NCI-H2081 treated with DMSO at 0.1 percent for 48 hours (cell line): ENCODE measurements around the gene ELP1.
"Not testable (repeated sequence)": the region's sequence is repeated elsewhere in the genome, so short reads cannot be mapped to it uniquely, and the experiment has no call there.

Experiments used
- DNase-seq: peaks from one replicate; lab custom pipeline; 2025; lab: John Stamatoyannopoulos, UW

ELP1 gene

DNA sequence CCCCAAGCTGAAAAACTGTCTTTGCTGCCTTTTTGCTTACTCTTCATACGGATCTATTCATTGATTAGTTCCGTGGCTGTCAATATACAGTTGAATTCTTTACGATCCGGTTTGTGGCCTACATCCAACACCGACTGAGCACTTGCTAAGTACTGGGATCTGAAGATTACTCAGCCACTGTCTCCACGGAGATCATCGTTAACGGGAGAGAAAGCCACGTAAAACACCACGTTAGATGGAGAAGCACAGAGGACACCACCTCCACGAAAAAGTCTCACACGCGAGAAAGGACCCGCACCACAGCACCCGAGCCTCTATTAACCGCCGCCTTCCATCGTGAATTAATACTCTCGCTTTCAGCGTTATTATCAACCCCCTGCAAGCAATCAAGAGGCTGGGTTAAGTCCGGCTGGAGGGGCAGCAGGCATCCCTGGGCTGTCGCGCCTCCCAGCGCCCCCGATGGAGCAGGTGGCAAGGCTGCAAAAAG lies 650 bp downstream of the ELP1 start:
- no peak for DNase-seq

DNA sequence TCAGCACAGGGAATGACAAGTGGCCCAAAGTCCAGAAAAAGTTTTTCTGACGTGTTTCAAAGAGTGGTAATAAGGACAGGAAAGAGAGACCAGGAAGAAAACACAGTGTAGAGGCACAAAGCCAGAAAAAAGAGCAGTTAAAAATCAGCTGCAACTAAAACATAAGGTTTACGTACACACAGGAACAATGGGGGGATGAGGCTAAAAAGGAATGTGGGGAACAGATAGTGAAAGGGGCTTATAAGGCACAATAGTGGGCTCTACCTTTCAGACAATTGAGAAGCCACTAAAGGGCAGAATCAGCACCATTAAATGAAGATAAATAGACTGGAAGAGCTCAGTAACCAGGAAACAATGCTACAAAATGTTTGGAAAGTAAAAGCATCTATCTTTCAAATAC lies 5.5 kb downstream of the ELP1 start:
- no peak for DNase-seq

- no peak for DNase-seq
Observed at GRCh38 chr9:108924466-108924865, 9.5 kb downstream of the ELP1 start.

DNA sequence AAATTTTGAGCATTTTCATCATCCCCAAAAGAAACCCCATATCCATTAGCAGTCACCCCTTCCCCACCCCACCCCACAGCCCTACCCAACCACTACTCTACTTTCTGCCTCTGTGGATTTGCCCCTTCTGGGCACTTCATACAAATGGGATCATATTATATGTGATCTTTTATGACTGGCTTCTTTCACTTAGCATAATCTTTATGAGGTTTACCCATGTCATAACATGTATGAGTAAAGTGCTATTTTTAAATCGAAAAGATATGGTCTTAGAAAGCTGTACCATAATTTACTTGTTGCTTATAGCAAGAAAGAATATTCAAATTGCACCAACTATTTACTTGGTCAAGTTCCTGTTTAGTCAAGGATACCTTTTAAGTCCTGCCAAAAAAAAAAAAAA lies 12.7 kb downstream of the ELP1 start:
- no peak for DNase-seq

DNA sequence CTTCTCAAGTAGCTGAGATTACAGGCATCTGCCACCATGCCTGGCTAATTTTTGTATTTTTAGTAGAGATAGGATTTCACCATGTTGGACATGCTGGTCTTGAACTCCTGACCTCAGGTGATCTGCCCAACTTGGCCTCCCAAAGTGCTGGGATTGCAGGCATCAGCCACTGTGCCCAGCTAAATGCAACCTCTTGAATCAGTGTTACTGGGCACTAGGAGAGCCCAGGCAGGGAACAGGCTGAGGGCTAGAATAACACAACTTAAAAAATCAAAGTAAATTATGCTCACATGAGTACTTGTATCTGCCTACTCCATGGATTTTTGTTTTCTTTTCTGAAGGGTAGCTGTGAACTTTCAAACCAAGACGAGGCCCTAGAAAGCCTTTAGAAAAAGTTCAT lies 13.5 kb downstream of the ELP1 start:
- not testable (repeated sequence) for DNase-seq

DNA sequence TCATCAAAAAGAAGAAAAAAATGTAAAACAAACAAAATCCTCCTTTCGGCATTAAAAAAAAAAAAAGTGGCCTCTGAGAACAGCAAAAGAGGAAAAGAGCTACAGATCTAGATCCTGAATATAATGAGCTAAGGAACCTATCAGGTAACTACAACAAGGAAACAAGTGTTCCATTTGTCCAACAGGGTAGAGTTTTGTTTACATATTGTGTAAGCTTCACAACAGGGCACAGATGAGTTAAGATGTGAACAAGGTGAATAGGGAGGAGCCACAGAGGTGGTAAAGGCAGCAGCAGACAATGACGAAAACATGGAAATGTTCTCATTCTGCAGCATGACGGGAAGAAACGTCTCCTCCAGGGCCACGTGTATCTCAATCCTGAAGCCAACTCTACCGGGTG lies 14.4 kb downstream of the ELP1 start:
- no peak for DNase-seq

- DNase-seq, result no peak
Observed at GRCh38 chr9:108913391-108913790, 20.5 kb downstream of the ELP1 start.

GRCh38 chr9:108911820-108912219 lies 22.1 kb downstream of the ELP1 start:
- no peak for DNase-seq

- no peak for DNase-seq
Observed at GRCh38 chr9:108910914-108911313, 23.0 kb downstream of the ELP1 start.

- DNase-seq, result no peak
Observed at GRCh38 chr9:108910402-108910801, 23.5 kb downstream of the ELP1 start.

- no peak for DNase-seq
Observed at GRCh38 chr9:108905494-108905893, 28.4 kb downstream of the ELP1 start.

DNA sequence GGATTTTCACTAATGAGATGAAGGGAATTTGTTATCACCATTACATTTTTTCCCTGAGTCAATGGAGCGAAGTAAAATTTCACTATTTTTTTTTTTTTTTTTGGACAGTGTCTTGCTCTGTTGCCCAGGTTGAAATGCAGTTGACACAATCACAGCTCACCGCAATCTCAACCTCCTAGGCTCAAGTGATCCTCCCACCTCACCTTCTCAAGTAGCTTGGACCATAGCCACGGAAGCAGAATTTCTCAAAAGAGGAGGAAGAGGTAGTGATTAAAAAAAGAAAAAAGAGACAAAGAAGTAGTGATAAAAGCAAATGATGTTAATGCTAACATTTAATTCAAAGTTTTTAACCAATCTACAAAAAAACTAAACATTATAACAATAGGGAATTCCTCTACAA lies 29.8 kb downstream of the ELP1 start:
- DNase-seq, result no peak

- no peak for DNase-seq
Observed at GRCh38 chr9:108903420-108904103, 30.4 kb downstream of the ELP1 start.

DNA sequence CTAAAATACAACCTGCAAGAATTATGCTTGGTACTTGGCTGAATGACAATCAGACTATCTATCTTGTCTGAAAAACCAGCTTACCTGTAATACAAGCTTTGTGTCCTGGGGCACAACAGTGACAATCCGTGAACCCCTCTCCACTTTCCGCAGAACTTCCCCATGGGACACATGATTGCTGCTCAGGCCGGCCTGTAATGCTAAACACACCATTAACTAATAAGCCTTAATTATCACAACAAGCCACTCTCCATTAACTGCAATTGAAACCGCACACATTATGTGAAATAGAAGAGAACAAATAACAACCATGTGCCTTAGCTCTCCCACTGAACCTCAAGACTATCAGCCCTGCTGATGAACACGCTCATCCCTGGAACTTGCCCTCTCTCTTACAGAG lies 33.7 kb downstream of the ELP1 start:
- no peak for DNase-seq

DNA sequence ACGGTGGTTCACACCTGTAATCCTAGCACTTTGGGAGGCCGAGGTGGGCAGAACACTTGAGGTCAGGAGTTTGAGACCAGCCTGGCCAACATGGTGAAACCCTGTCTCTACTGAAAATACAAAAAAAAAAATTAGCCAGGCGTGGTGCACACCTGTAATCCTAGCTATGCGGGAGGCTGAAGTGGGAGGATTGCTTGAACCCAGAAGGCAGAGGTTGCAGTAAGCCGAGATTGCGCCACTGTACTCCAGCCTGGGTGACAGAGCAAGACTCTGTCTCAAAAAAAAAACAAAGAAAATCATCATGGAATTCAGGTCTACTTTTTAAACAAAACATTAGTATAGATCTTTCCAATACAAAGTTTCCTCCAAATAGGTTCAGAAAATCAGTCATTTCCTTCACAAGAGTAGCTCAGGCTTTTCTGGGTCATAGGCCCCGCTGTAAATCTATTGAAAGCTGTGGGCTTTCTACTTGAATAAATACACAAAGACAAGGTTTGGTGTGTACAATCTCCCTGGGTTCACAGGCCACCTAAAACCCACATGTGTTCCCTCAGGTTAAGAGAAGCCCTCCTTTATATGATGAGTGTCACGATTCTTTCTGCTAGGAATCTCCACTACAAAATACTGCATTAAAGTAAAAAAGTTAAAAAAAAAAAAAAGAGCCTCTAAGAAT lies 34.8 kb downstream of the ELP1 start:
- not testable (repeated sequence) for DNase-seq

DNA sequence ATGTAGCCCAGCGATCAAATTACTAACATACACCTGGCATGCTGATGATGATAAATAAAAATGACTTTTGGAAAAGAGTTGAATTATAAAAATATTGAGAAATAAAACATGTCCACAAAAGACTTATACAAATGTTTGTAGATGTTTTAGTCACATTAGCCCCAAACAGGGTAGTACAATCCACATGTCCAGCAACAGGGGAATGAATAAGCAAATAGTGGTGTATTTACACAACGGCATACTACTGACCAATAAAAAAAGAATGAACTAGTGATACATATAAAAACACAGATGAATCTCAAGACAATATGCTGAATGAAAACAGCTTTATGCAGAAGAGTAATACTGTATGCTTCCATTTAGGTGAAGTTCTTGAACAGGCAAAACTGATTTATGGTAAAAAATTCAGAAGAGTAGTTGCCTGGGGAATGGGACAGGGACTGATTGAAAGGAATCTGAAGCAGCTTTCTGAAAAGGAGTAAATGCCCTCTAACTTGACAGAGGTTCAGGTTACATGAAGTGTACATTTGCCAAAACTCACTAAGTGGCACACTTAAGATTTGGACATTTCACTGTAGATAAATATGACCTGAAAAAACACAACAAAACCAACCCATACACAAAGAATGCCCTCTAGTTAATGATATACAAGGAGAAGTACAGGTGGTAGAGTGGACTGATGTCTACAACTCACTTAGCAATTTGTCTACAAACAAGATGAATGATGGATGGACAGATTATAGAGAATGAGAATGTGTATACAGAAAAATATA lies 36.4 kb downstream of the ELP1 start:
- DNase-seq, result no peak

DNA sequence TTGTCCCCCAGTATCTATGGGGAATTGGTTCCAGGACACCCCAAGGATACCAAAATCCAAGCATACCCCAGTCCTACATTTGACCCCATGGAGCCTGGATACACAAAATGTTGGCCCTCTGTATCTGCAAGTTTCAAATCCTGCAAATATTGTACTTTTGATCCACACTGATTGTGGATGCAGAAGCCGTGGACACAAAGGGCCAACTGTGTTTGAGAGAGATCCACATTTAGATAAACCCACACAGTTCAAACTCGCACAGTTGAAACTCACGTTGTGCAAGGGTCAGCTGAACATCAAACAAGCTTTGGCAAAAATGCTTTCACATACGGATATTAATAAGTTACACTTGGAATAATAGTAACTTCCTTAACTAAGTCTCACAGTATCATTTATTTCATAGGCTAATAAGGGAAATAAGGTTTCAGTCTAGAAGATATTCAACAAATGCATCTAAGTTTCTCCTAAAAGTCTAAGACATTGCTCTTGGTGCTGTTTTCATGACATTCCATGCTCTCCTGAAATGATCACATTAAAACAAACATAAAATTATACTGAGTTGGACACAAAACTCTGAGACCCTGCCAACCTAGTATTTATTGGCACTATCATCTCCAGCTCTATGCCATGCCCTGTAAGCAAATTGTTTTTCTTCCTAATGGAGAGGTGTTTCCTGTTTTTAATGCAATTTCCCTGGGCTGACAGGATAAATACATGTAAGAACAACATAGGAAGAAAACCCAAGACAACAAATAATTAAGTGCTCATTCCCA lies 39.5 kb downstream of the ELP1 start:
- DNase-seq, result no peak

GRCh38 chr9:108889649-108890067 lies 44.3 kb downstream of the ELP1 start:
- no peak for DNase-seq

- not testable (repeated sequence) for DNase-seq
Observed at GRCh38 chr9:108886594-108887271, 47.2 kb downstream of the ELP1 start.

DNA sequence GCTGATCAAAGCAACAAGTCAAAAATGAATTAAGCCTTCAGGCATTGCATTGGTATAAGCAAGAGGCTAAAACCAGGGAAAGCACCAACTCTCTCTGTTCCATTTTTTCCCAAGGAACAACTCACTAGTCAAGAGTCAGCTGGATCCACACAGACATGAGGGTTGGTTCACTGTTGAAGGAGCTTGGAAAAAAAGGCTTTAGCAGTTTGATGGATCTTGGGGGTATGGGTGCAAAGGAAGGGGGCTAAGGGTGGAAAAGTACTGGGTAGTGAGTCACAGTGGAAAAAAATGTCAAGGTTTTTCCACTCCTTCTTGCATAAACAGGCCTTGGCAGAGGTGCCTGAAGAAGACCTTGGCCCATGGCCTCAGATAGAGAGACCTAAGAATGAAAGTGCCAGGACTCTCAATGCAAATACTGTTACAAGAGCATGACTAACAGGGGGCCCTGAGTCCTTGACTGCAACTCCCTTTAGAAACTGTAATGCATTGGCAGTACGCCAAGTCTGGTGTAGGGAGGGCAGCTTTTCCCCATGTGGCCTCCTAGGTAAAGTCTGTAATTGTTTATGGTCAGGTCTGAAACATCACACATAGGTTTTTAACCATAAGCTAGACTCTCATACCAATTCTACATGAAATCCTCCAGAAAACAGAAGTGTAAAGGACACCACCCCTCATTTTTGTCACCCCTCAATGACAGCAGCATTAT lies 48.1 kb downstream of the ELP1 start:
- DNase-seq, result no peak

DNA sequence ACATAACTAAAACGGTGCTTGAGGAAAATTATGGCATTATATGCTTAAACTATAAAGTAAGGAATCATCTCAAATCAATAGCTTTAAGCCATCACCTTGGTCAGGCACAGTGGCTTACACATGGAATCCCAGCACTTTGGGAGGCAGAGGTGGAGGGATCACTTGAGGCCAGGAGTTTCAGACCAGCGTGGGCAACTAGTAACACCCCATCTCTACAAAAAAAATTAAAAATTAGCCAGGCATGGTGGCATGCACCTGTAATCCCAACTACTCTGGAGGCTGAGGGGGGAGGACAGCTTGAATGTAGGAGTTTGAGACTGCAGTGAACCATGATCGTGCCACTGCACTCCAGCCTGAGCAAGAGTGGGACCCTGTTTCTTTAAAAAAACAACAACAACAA lies 49.2 kb downstream of the ELP1 start:
- DNase-seq, result no peak
